WTC11 (cell line): Measurements from ENCODE around the gene PRRT4. TPM values are rescaled to one million over a fixed set of nuclear protein-coding genes. Genes with fewer than 3 reads are reported as not detected.

Experiments
- ATAC-seq: fragments of 200-7000 bp; cut with Tn5 transposase; 2 replicates; pipeline ENCODE4 v1.10.0; 2021; ENCODE audit warnings: mild to moderate bottlenecking, moderate library complexity
- CTCF ChIA-PET: fragments of 300-600 bp; sonication (Branson Sonifier 250); formaldehyde crosslinking; loops from one replicate; lab custom pipeline; 2021; ENCODE audit warnings: antibody characterized with exemption; lab: Charles Lee
- POLR2A ChIA-PET: fragments of 350-600 bp; sonication (Branson Sonifier 250); formaldehyde crosslinking; loops from one replicate; lab custom pipeline; 2021; ENCODE audit warnings: antibody characterized with exemption; lab: Charles Lee
- DNase-seq: peaks from one replicate; pipeline ENCODE4 v3.0.0; 2021; ENCODE audit warnings: low spot score
- H3K27ac Mint-ChIP-seq: 2 replicates; pipeline ENCODE4 v1.8.0; 2021; ENCODE audit warnings: mixed read lengths
- H3K27me3 Mint-ChIP-seq: 2 replicates; pipeline ENCODE4 v1.8.0; 2021; ENCODE audit warnings: low read depth, mild to moderate bottlenecking, moderate library complexity, mixed read lengths
- H3K36me3 Mint-ChIP-seq: 2 replicates; pipeline ENCODE4 v1.8.0; 2021; ENCODE audit warnings: mixed read lengths
- H3K4me1 Mint-ChIP-seq: 2 replicates; pipeline ENCODE4 v1.8.0; 2022; ENCODE audit warnings: mixed read lengths
- H3K4me3 Mint-ChIP-seq: 2 replicates; pipeline ENCODE4 v1.8.0; 2021; ENCODE audit warnings: mild to moderate bottlenecking, moderate library complexity, mixed read lengths
- H3K9me3 Mint-ChIP-seq: 2 replicates; pipeline ENCODE4 v1.8.0; 2021; ENCODE audit warnings: mixed read lengths
- AR ChIP-seq: fragments of 250-450 bp; sonication (Bioruptor Pico); IDR thresholded peaks from 2 replicates; pipeline ENCODE4 v1.9.0; 2021; ENCODE audit warnings: mild to moderate bottlenecking
- CBFB ChIP-seq: sonication (generic); formaldehyde crosslinking; IDR thresholded peaks from 2 replicates; pipeline ENCODE4 v1.8.1; 2022; ENCODE audit warnings: mild to moderate bottlenecking, low read depth, missing genetic modification reagents
- CREB1 ChIP-seq: sonication (generic); formaldehyde crosslinking; IDR thresholded peaks from 2 replicates; pipeline ENCODE4 v1.8.0; 2023; ENCODE audit warnings: mild to moderate bottlenecking, missing genetic modification reagents
- E2F4 ChIP-seq: sonication (generic); formaldehyde crosslinking; IDR thresholded peaks from 2 replicates; pipeline ENCODE4 v1.8.1; 2022; ENCODE audit warnings: low read depth, mild to moderate bottlenecking, moderate library complexity, missing genetic modification reagents, borderline replicate concordance
- HMGA2 ChIP-seq: fragments of 250-450 bp; sonication (Bioruptor Pico); IDR thresholded peaks from 2 replicates; pipeline ENCODE4 v1.4.0; 2021; ENCODE audit warnings: mild to moderate bottlenecking, moderate library complexity
- KAT7 ChIP-seq: sonication (generic); formaldehyde crosslinking; IDR thresholded peaks from 2 replicates; pipeline ENCODE4 v1.8.1; 2023; ENCODE audit warnings: missing genetic modification reagents, mild to moderate bottlenecking, borderline replicate concordance
- MAX ChIP-seq: sonication (generic); formaldehyde crosslinking; IDR thresholded peaks from 2 replicates; pipeline ENCODE4 v1.8.0; 2022; ENCODE audit warnings: mild to moderate bottlenecking, missing genetic modification reagents
- NR3C1 ChIP-seq: sonication (generic); formaldehyde crosslinking; conservative IDR thresholded peaks from 2 replicates; pipeline ENCODE4 v1.8.1; 2023; ENCODE audit warnings: low read depth, mild to moderate bottlenecking, missing genetic modification reagents
- PRRX2 ChIP-seq: fragments of 250-450 bp; sonication (Bioruptor Pico); IDR thresholded peaks from 2 replicates; pipeline ENCODE4 v1.8.0; 2021; ENCODE audit warnings: mild to moderate bottlenecking
- RELA ChIP-seq: sonication (generic); formaldehyde crosslinking; IDR thresholded peaks from 2 replicates; pipeline ENCODE4 v1.8.1; 2022; ENCODE audit warnings: missing genetic modification reagents, mild to moderate bottlenecking, borderline replicate concordance
- RORB ChIP-seq: fragments of 250-450 bp; sonication (Bioruptor Pico); IDR thresholded peaks from 2 replicates; pipeline ENCODE4 v1.9.0; 2021; ENCODE audit warnings: mild to moderate bottlenecking
- SMAD4 ChIP-seq: sonication (generic); formaldehyde crosslinking; IDR thresholded peaks from 2 replicates; pipeline ENCODE4 v1.8.0; 2022; ENCODE audit warnings: mild to moderate bottlenecking, missing genetic modification reagents
- USF2 ChIP-seq: sonication (generic); formaldehyde crosslinking; IDR thresholded peaks from 2 replicates; pipeline ENCODE4 v1.8.1; 2023; ENCODE audit warnings: mild to moderate bottlenecking, missing genetic modification reagents, moderate library complexity
- ZNF396 ChIP-seq: fragments of 250-450 bp; sonication (Bioruptor Pico); IDR thresholded peaks from 2 replicates; pipeline ENCODE4 v1.8.0; 2021; ENCODE audit warnings: mild to moderate bottlenecking, moderate library complexity, borderline replicate concordance
- ZNF416 ChIP-seq: fragments of 250-450 bp; sonication (Bioruptor Pico); IDR thresholded peaks from 2 replicates; pipeline ENCODE4 v1.9.0; 2021; ENCODE audit warnings: mild to moderate bottlenecking, inconsistent platforms
- ZNF425 ChIP-seq: fragments of 250-450 bp; sonication (Bioruptor Pico); conservative IDR thresholded peaks from 2 replicates; pipeline ENCODE4 v1.9.0; 2021; ENCODE audit warnings: mild to moderate bottlenecking
- total RNA-seq: library from RNA; stranded (reverse); gene quantifications from 3 replicates; pipeline ENCODE4 v1.2.3, GENCODE V29; 2021
- TF ChIP-seq, protein P1 (sequence below): fragments of 250-450 bp; sonication (Bioruptor Pico); IDR thresholded peaks from 2 replicates; pipeline ENCODE4 v2.1.2; 2022; ENCODE audit warnings: mild to moderate bottlenecking, moderate library complexity
- TF ChIP-seq, protein P2 (sequence below): sonication (generic); formaldehyde crosslinking; IDR thresholded peaks from 2 replicates; pipeline ENCODE4 v1.8.0; 2022; ENCODE audit warnings: mild to moderate bottlenecking, missing genetic modification reagents
- TF ChIP-seq, protein P3 (sequence below): sonication (generic); formaldehyde crosslinking; IDR thresholded peaks from 2 replicates; pipeline ENCODE4 v1.8.0; 2022; ENCODE audit warnings: mild to moderate bottlenecking, missing genetic modification reagents
- TF ChIP-seq, protein P4 (sequence below): fragments of 250-450 bp; sonication (Bioruptor Pico); IDR thresholded peaks from 2 replicates; pipeline ENCODE4 v1.8.0; 2021; ENCODE audit warnings: mild to moderate bottlenecking

PRRT4 gene
- total RNA-seq, 1 experiment from 2014 or later: 1.2 TPM

DNA sequence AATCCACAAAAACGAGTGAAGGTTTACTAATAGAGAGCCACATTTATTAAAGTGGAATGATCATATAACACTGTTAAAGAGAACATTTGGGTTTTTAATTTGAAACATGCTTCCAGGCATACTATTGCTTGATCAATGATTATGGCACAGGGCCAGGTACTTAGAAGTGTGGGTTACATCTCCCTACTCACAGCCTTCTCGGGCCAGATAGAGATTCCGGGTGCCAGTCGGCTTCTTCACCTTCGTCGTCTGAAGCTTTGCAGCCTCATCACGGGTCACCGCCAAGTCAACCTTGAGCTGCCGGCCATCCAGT lies 37.2 kb downstream of the PRRT4 start:
- CTCF ChIA-PET: no interaction called here
- no peak overlapping the region for H3K4me3 Mint-ChIP-seq

GRCh38 chr7:128323459-128324367 lies 37.8 kb downstream of the PRRT4 start:
- H3K9me3 Mint-ChIP-seq: no peaks in the 10 kb centered on the region
- ATAC-seq: no peak
- CTCF ChIA-PET: no interaction called here

More for the DNA sequence above, 37.2 kb downstream of the PRRT4 start:
- POLR2A ChIA-PET: no interaction called here
- ATAC-seq (no peak), DNase-seq (no peak)
- Mint-ChIP-seq H3K27me3 (no peaks in the 10 kb centered on the region), H3K9me3 (no peaks in the 10 kb centered on the region), H3K27ac (no peak overlapping the region), H3K4me1 (no peaks in the 10 kb centered on the region), H3K36me3 (peaks cover 64% of the 10 kb centered on the region)
- TF ChIP-seq, protein P1, sequence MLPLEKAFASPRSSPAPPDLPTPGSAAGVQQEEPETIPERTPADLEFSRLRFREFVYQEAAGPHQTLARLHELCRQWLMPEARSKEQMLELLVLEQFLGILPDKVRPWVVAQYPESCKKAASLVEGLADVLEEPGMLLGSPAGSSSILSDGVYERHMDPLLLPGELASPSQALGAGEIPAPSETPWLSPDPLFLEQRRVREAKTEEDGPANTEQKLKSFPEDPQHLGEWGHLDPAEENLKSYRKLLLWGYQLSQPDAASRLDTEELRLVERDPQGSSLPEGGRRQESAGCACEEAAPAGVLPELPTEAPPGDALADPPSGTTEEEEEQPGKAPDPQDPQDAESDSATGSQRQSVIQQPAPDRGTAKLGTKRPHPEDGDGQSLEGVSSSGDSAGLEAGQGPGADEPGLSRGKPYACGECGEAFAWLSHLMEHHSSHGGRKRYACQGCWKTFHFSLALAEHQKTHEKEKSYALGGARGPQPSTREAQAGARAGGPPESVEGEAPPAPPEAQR (CRISPR knock-in tag): no peak
- TF ChIP-seq CREB1 (CRISPR knock-in tag): no peak

More at GRCh38 chr7:128323459-128324367, 37.8 kb downstream of the PRRT4 start:
- no peak overlapping the region for H3K4me3 Mint-ChIP-seq
- TF ChIP-seq, protein P2, sequence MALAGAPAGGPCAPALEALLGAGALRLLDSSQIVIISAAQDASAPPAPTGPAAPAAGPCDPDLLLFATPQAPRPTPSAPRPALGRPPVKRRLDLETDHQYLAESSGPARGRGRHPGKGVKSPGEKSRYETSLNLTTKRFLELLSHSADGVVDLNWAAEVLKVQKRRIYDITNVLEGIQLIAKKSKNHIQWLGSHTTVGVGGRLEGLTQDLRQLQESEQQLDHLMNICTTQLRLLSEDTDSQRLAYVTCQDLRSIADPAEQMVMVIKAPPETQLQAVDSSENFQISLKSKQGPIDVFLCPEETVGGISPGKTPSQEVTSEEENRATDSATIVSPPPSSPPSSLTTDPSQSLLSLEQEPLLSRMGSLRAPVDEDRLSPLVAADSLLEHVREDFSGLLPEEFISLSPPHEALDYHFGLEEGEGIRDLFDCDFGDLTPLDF: no peak
- TF ChIP-seq NR3C1 (CRISPR knock-in tag) (no peak), RELA (CRISPR knock-in tag) (no peak), ZNF416 (CRISPR knock-in tag) (no peak), KAT7 (CRISPR knock-in tag) (no peak), PRRX2 (CRISPR knock-in tag) (no peak), ZNF425 (CRISPR knock-in tag) (no peak), ZNF396 (CRISPR knock-in tag) (no peak), CBFB (CRISPR knock-in tag) (no peak), HMGA2 (CRISPR knock-in tag) (no peak), RORB (no peak), MAX (CRISPR knock-in tag) (no peak), E2F4 (CRISPR knock-in tag) (no peak), AR (CRISPR knock-in tag) (no peak), SMAD4 (CRISPR knock-in tag) (no peak), CREB1 (CRISPR knock-in tag) (no peak), USF2 (CRISPR knock-in tag) (no peak)
- TF ChIP-seq, protein P3, sequence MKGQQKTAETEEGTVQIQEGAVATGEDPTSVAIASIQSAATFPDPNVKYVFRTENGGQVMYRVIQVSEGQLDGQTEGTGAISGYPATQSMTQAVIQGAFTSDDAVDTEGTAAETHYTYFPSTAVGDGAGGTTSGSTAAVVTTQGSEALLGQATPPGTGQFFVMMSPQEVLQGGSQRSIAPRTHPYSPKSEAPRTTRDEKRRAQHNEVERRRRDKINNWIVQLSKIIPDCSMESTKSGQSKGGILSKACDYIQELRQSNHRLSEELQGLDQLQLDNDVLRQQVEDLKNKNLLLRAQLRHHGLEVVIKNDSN (CRISPR knock-in tag): no peak
- TF ChIP-seq, protein P4, sequence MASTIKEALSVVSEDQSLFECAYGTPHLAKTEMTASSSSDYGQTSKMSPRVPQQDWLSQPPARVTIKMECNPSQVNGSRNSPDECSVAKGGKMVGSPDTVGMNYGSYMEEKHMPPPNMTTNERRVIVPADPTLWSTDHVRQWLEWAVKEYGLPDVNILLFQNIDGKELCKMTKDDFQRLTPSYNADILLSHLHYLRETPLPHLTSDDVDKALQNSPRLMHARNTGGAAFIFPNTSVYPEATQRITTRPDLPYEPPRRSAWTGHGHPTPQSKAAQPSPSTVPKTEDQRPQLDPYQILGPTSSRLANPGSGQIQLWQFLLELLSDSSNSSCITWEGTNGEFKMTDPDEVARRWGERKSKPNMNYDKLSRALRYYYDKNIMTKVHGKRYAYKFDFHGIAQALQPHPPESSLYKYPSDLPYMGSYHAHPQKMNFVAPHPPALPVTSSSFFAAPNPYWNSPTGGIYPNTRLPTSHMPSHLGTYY (CRISPR knock-in tag): no peak
- no peak overlapping the region for H3K27ac Mint-ChIP-seq
- no peak for DNase-seq
- no peaks in the 10 kb centered on the region for H3K27me3 Mint-ChIP-seq
- peaks cover 66% of the 10 kb centered on the region for H3K36me3 Mint-ChIP-seq
- POLR2A ChIA-PET: no interaction called here
- H3K4me1 Mint-ChIP-seq: no peaks in the 10 kb centered on the region
